HL-60 (cell line): ENCODE data around the gene TENM3.

Experiments
- DNase-seq, 2 experiments: peaks; one replicate each; pipeline ENCODE4 v3.0.0-alpha.2; 2010 to 2020; ENCODE audit warnings: low read depth in 1 of 2, low spot score in 1 of 2
- H3K27ac ChIP-seq: fragments of 250-450 bp; sonication (Bioruptor Pico); replicated peaks from 2 replicates; pipeline ENCODE4 v1.5.1; 2020; ENCODE audit warnings: mild to moderate bottlenecking, moderate library complexity
- H3K27me3 ChIP-seq: fragments of 250-450 bp; sonication (Bioruptor Pico); 2 replicates; pipeline ENCODE4 v1.5.1; 2021; ENCODE audit warnings: mild to moderate bottlenecking, moderate library complexity; ENCODE audit not compliant: insufficient read depth, poor library complexity, severe bottlenecking
- H3K4me3 ChIP-seq: replicated peaks from 2 replicates; pipeline ENCODE4 v1.5.1; 2011; ENCODE audit warnings: mild to moderate bottlenecking, control low read depth, low read length; ENCODE audit not compliant: insufficient read depth
- CTCF ChIP-seq: IDR thresholded peaks from one replicate; pipeline ENCODE4 v1.5.1; 2011; ENCODE audit warnings: low read length, control low read depth, inconsistent platforms; ENCODE audit not compliant: insufficient read depth
- GABPA ChIP-seq: IDR thresholded peaks from 2 replicates; pipeline ENCODE4 v1.6.1; 2012; ENCODE audit warnings: low read depth
- POLR2AphosphoS5 ChIP-seq: IDR thresholded peaks from 2 replicates; pipeline ENCODE4 v1.6.1; 2012; ENCODE audit warnings: low read depth
- REST ChIP-seq: IDR thresholded peaks from 2 replicates; pipeline ENCODE4 v1.6.1; 2012; ENCODE audit warnings: low read depth; ENCODE audit not compliant: insufficient replicate concordance
- SPI1 ChIP-seq: IDR thresholded peaks from 2 replicates; pipeline ENCODE4 v1.6.1; 2012; ENCODE audit warnings: low read depth, mild to moderate bottlenecking, borderline replicate concordance

TENM3 gene

GRCh38 chr4:182493377-182493776 lies 250.2 kb downstream of the TENM3 start:
- H3K27me3 ChIP-seq, result no peaks in the 10 kb centered on the region
- DNase-seq, result no peak
- H3K4me3 ChIP-seq, result no peak overlapping the region
- no peak overlapping the region for H3K27ac ChIP-seq
- no peak for TF ChIP-seq POLR2AphosphoS5
- no peak for TF ChIP-seq CTCF
- no peak for TF ChIP-seq SPI1
- no peak for TF ChIP-seq GABPA
- no peak for TF ChIP-seq REST

GRCh38 chr4:182494103-182494502 lies 250.9 kb downstream of the TENM3 start:
- Histone ChIP-seq H3K27ac (no peak overlapping the region), H3K27me3 (no peaks in the 10 kb centered on the region), H3K4me3 (no peak overlapping the region)
- no peak for DNase-seq
- TF ChIP-seq SPI1 (no peak), REST (no peak), GABPA (no peak), POLR2AphosphoS5 (no peak), CTCF (no peak)

GRCh38 chr4:182495031-182495430 lies 251.8 kb downstream of the TENM3 start:
- no peak for DNase-seq
- Histone ChIP-seq H3K27me3 (no peaks in the 10 kb centered on the region), H3K27ac (no peak overlapping the region), H3K4me3 (no peak overlapping the region)
- no peak for TF ChIP-seq CTCF
- TF ChIP-seq POLR2AphosphoS5, result no peak
- TF ChIP-seq REST, result no peak
- TF ChIP-seq GABPA, result no peak
- TF ChIP-seq SPI1, result no peak
